Activated T-cell treated with anti-CD3 and anti-CD28 coated beads, Interleukin-2, amount 50 U/mL, for 48 hours (primary cell): ENCODE measurements around the gene TLE2.

ENCODE experiments used
- DNase-seq, 2 experiments: peaks; one replicate each; pipeline ENCODE4 v3.0.0-alpha.2; 2020

Gene TLE2

DNA sequence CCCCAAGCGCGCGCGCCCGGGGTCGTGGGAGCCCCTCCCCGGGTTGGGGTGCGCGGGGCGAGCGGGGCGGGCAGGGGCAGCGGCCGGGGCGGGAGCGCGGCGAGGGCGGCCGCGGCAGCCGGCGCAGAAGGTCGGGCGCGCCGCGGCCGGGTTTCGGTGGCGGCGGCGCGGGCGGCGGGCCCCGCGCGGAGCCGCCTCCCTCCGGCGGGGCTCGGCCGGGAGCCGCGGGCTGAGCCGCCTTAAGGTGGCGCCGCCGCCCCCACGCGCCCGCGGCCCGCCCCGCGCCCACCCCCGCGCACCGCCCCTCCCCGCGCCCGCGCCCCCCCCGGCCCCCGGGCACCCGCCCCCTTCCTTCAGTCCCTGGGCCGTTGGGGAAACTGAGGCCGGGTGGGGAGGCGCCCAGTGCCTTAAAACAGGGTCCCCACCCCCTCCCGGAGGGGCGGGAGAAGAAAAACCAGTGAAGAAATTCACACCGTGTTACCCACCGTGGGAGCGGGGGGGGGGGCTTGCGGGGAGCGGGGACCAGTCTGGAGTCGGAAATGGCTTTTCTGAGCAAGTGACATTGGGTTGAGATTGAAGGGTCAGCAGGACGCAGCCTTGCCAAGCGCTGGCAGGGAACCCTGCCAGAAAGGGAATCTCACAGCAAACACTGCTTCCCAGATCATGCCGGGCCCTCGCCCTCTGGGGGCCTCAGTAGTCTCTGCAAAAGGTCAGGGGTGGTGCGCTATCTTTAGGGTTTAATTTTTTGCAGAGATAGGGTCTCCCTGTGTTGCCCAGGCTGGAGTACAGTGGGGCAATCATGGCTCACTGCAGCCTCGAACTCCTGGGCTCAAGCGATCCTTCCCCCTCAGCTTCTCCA lies at the start of gene TLE2:
TSS of gene TLE2 (minus strand) at position 216 of the 859 bp plus-strand sequence. CDS start 376 bp downstream, outside the sequence.
- DNase-seq, result no peak

DNA sequence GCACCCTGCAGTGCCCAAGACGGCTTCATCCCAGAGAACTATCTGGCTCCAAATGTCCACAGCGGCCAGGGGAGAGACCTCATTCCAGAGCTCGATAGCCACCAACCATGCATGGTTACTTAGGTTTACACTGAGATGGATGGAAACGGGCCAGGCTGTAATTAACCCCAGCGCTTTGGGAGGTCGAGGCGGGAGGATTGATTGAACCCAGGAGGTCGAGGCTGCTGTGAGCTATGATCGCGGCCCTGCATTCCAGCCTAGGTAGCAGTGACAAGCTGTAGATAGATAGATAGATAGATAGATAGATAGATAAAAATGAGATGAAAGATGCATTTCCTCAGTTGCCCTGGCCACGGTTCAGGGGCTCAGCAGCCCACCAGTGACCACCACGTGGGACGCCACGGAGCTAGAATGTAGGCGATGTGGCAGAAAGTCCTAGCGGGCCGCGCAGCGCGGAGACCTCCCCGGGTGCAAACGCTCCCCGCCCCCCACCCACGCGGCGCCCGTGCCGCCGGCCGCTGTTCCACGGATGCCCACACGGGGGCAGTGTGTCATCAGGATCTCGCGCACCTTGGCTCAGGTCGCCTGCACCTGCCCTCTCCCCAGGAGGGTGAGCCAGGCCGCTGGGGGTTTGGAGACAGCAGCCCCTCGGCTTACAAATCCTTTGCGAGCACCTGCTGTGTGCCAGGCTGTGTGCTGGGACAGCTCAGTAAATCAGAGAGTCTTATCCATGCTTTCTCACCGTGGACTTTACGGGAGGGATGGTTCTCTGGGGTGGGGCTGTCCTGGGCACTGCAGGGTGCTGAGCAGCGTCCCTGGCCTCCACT lies 46.7 kb upstream of the TLE2 start:
- DNase-seq, result peak; percentile 88 to 91

DNA sequence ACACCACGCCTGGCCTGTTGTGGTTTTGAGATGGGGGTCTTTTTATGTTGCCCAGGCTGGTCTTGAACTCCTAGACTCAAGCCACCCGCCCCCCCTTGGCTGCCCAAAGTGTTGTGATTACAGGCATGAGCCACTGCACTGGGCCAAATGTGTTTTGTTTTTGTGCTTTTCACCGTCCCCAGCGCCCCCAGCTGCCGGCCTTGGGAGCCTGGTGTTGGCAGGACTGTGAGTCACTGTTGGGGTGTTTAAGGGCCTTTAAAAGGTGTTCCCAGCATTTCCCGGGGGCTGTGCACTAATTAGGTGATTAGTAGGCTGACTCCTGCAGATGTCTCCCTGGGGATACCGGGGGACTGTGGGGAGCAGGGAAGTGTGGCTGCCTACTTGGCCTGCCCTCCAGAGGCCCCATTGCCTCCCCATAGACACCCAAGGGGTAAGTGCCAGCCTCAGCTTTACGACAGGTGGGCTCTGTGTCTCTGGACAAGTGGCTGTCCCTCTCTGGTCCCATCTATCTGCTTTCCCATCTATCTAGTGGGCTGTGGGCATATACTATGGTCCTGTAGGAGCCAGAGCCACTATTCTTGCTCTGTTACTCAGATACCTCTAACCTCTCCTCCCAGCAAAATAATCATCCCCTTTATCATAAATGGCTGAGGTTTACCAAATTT lies 45.0 kb upstream of the TLE2 start:
- no peak for DNase-seq

DNA sequence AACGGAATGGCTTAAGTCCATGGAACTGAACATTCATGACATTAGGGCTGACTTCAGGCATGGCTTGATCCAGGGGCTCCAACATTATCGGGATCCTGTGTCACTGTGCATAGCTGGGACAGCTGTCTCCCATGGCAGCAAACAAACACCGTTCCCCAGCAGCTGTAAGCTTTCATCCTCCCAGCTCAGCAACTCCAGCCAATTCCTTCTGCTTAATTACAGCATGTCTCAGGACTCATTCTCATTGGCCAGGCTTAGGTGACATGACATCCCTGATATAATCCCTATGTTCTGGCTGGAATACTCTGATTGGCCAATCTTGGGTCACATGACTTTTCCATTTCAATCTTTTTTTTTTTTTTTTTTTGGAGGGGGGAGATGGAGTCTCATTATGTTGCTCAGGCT lies 44.1 kb upstream of the TLE2 start:
- no peak for DNase-seq

DNA sequence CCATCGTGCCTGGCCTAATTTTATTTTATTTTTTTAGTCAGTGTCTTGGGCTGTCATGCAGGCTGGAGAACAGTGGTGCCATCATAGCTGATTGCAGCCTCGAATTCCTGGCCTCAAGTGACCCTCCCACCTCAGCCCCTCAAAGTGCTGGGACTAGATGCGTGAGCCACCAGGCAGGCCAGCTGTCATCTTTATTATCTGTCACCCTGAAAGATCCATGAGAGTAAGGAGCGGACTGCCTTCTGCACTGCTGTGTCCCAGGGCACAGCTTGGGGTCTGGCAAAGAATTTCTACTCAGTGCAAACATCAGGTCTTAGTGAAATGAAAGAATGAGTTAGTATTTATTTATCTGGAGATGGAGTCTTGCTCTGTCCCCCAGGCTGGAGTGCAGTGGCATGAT lies 42.7 kb upstream of the TLE2 start:
- DNase-seq, result no peak

DNA sequence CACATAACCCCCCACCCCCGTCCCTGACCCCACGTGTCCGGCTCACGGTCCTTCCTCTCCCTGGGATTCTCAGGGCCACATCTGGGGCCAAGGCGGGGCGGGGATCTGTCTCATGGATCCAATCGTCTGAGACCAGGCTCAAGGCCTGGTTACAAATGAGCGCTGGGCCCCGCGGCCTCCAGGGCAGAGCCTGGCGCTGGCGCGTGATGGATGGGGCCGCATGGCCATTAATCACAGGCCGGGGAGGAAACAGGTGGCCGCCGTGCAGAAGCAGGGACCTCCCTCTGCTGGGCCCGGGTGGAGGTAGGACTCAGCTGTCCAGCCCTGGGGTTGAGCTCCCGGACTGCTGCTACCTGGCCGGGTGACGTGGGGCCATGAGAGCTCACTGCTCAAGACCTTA lies 39.0 kb upstream of the TLE2 start:
- DNase-seq, result no peak

DNA sequence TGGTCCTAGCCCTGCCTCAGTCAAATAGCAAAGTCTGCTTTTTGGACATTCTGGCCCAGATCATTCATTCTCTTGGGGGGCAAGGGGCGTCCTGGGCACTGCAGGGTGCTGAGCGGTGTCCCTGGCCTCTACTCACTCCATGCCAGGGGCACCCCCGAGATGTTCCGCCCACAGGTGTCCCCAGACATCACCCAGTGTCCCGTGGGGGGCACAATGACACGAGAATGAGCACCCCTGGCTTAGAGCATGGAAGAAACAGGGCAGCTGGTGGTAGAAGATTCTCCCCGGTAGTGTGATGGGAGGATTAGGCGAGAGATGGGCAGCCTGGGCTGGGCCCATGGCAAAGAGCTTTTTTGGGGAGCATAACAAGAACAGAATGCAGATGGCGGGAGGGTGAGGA lies 38.5 kb upstream of the TLE2 start:
- DNase-seq, result no peak

DNA sequence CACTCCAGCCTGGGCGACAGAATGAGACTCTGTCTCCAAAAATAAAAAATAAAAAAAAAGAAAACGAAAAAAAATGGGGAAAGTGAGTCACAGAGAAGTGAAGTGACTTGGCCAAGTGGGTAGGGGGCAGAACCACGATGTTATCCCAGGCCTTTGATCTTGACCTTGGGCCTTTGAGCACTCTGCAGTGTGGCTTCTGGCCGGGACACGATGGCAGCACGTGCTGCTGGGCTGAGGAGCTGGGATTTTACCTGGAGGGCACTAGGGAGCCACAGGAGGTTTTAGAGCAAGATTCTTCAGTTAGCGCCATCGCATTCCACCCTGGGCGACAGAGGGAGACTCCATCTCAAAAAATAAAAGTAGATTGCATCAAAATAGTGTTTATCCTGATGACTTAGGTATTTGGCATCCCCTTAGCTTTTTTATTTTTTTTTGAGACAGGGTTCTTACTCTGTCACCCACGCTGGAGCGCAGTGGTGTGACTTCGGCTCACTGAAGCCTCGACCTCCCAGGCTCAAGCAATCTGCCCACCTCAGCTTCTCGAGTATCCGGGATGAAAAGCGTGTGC lies 37.5 kb upstream of the TLE2 start:
- no peak for DNase-seq

DNA sequence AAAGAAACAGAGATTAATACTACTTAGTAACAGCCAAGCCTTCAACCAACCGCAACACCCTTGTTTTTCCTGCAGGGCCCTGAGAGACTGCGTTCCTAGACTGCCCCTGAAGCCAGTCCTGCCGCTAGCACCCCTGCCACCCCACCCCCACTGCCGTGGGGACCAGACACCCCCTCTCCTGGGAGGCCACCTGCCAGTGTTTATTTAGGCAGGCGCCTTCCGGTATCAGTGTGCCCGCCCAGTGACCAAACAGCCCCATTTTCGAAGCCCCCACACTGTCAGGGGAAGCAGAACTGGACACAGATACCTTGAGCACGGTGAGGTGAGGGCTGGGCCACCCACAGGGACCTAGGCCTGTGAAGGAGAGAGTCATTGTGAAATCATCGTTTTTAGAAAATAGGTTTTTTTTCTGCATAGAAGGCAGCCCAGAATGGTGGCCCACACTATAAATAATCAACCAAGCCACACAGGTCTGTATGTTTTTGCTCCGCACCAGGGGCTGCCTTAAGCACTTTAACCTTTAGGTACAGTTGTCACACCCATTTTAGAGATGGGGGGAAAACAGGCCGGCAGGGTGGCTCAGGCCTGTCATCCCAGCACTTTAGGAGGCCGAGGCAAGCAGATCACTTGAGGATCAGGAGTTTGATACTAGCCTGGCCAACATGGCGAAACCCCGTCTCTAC lies 36.7 kb upstream of the TLE2 start:
- no peak for DNase-seq

DNA sequence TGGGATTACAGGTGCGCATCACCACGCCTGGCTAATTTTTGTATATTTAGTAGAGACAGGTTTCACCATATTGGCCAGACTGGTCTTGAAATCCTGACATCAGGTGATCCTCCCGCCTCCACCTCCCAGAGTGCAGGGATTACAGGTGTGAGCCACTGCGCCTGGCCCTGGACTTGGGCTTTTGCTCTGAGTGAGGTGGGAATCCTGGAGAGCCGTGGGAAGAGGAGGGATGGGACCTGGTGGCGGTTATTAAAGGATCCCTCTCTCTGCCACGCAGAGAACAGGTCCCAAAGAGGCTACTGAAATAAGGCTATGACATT lies 34.9 kb upstream of the TLE2 start:
- no peak for DNase-seq

DNA sequence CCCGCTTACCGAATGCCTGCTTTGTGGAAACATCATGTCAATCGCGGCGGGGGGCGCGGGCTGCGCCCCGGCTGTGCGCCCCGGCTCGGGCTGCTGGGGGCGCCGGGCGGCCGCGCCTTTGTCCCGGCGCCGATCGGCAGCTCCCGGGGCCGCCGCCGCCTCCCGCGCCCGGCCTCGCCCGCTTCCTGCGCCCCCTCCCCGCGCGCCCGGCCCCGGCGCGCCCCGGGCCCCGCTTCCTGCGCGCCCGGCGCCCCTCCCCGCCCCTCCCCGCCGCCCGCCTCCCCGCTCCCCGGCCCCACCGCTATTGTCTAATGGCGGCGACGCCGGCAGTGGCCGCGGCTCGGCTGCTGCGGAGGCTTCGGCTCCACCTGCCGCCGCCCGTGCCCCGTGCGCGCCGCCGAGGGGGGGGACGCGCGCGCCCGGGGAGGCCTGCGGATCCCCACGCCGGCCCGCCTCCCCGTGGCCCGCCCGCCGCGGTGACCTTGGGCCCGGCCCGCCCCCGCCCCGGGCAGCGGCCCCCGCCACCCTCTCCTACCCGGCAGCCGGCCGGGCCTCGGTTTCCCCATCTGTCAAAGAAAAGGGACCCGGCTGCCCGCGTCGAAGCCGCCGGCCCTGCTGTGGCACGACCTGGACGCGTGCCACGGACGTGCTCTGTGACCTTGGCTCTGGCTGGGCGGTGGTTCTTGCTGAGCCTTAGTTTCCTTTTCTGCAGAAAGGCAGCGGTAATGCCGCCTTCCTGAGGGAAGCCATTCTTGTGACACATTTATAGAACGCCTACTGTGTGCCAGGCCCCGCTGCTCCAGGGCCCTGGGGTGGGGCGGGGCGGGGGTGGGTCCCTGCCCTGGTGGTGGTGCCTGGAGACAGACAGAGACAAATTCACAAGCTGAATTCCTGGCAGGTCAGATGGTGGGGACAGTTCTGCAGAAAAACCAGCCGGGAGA lies 33.4 kb upstream of the TLE2 start, which contains the start of gene TLE5:
TSS of gene TLE5 (minus strand) at position 331 of the 941 bp plus-strand sequence. CDS start at position 36, 295 bp downstream.
- peak; percentile 83 to 84 for DNase-seq

DNA sequence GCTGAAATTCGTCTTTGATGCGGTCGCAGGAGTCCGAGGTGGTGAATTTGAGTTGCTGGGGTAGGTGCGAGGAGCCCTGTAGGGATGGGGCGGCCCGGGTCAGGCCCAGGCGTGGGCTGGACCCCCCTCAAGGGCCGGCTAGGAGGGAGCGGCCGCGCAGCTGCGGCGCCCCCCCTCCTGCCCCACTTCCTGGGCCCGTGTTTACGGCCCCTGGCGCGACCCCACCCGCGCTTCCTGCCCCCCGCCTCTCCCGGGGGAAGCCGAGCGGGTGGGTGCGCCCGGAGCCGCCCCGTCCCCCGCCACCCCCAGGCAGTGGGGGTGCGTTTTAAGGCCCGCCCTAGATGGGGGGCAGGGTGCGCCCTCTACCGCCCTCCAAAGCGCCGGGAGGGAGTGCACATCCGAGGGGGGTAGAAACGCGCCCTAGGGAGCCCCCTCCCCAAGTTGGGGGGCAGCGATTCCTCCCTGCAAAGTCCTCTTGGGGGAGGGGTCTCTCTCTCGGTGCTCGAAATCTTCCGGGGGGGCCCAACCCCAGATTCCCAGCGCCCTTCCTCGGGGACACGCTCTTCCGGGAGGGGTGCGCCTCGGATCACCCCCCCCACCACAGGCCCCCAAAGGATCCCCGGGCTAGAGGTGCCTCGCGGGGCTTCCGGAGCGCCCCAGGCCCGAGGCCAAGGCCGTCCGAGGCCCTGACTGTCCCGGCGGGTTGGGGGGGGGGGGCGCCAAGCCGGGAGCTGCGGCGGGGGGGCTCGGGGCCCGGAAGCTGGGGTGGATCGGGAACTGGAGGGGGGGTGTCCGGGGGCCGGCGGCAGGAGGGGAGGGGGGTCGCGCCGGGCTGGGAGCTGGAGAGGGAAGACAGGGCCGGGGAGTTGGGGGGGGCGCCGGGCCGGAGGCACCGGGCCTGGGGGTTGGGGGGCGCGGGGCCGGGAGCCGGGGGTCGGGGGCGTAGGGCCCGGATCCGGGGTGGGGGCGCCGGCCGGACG lies 32.4 kb upstream of the TLE2 start:
- peak; percentile 60 to 70 for DNase-seq

DNA sequence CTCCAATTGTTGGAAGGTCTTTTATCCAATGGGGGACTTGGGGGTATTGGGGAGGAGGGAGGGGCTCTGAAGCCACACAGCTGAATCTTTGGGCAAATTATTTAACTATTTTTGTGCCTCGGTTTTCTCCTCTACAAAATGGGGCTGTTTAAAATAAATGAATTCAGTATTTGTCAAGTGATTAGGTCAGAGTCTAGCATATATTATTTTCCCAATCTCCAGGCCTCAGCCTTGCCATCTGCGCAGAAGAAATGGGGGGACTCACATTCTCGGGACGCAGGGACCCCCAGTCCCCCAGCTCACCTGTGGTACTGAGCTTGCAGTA lies 31.7 kb upstream of the TLE2 start:
- DNase-seq, result no peak

DNA sequence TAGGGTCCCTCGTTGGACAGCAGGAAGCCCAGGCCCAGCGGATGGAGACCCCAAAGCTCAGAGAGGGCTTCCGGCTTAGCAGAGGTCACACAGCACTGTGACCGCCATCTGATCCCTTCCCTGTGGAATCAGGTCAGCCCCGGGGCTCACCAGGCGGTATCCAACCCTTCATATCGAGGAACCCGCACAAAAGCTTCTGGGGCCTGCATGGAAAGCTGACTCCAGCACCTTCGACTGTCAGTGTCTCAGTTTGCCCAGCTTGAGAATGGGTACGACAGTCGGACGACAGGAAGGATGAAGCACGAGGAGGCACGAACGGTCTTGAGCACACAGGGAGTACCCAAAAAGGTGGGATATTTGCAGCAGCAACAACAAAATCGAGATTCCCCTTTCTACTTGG lies 30.6 kb upstream of the TLE2 start:
- DNase-seq, result no peak

DNA sequence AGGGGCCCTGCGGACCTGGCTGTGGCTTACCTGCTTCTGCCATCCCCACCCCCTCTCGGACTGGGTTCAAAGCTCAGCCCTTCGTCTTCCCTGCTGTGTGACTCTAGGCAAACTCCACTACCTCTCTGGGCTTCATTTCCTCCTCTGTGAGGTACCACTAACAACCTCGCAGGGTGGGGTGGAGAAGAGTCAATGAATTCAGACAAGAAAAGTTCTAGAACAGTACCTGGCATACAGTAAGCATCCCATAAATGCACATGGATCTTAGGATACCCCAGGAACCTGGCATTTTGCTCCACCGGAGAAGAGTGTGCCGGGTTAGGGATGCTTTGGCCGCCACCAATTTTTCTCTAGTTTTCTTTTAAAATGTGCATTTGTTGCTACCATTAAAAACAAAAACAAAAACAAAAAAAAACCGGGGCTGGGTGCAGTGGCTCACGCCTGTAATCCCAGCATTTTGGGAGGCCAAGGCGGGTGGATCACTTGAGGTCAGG lies 29.8 kb upstream of the TLE2 start:
- DNase-seq, result no peak

DNA sequence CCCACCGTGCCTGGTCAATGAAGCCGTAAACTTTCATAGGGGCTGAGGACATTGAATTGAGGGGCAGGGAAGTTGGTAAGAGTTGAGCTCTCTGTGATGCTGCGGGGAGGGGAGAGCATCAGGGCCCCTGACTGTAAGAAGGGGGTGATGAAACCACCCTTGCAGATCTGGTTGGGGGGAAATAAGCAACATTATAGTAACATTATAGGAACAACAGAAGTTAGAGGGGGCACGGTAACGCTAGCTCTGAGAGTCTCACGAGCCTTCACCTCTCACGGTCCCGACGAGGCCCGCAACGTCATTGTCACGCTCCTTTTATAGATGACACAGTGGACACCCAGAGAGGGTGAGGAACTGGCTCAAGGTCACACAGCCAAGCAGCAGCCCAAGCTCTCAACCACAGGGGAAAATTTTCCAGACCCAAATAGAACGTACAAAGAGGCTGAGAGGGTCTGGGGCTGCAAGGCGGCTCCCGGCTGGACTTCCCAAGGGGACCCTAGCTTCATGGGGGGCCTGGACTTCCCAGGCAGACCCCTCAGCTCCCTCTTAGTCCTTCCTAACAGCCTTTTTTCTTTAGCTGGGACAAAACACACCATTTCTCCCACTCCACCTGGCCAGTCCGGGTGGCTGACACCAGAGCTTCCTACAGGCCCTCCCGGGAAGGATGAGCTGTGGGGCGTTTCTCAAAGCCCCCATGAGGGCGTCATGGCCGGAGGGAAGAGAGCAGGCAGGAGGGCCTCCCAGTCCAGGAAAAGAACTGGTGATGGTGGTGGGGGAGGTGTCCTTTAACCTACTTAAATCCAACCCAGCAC lies 29.1 kb upstream of the TLE2 start:
- DNase-seq, result no peak

DNA sequence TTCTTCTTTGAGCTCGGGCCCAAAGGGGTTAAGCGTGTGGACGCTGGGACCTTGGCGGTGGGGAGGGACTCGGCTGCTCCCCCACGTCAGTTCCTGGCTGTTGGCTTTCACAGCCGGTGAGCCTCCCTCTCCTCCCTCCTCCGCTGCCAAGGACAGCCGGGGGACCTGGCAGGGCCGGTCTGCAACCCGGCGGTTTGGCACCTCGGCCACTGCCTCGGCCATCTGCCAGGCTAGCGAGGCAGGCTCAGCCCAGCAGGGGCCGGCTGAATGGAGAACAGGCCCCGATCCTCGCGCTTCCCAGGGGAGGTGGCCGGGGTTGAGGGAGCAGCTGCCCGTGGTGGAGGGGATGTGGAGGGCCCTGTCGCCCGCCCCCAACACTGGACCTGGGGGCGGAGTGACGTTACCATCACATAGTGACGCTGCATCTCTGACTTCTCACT lies 28.2 kb upstream of the TLE2 start:
- no peak for DNase-seq

DNA sequence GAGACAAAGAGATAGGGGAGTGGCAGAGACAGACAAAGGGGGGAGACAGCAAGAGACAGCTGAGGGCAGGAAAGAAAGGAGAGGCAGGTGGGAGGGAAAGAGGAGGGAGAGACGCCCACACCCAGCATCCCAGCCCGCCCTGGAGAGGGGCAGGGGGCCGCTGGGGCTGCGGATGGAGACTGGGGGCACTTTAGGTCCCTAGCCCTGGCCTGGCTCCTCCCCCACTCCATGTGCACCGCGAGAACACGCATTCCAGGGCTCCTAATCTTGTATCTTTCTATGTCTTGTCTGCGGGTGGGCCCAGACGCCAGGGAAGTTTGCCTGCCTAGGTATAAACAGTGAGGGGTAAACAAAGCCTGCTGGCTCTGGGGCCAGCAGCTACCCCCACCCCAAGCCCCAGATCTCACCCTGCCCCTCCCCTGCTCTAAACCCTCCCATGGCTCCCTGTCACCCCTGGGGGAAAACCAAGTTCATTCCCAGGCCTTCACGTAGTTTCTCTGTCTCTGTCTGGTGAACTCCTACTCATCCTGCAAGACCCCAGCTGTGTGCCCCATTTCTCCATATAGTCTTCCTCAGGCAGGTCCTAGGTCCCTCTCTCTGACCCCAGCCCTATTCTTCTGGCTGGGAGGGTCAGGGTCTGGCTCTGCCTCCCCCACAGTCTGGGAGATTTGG lies 27.5 kb upstream of the TLE2 start:
- no peak for DNase-seq
